Measurements from ENCODE around the gene GNG11. TPM values are rescaled to one million over a fixed set of nuclear protein-coding genes. Genes with fewer than 3 reads are reported as not detected.

The GNG11 gene
- total RNA-seq, 3 donors from 2014 or later (not counting 1 experiment from before 2014, with no cell fraction given), result 0.57 to 4.0 (median 1.5) TPM

DNA sequence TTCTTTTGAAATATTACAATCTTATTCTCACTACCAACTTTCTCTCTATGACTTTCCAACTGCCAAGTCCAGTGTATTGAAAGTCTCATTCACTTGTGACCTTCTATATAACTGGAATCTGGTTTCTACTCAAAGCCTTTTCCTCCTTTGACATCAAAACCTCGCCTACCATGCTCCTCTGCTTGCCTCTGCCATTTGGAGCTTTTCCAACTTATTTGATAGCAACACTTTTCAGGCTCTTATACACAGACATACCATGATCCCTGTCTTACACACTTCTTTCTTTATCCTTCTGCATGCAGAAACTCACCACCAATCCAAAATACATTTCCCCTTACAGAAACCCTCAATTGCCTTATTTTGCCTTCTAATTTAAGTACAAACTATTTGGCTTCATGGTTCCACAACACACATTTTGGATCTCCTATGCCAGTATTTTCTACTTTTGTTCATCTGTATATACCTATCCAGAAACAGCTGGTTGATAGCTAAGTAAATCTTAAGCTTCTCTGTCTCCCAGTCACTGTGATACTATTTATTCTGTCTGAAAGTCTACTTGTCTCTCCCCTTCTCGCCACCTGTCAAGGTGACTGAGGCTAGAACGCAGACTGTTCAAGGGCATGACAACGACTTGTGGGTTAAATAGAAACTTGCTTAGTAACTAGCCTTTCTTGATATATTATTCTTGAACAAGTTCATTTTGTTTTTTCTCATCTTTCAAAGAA lies 22.4 kb downstream of the GNG11 start:
- peaks cover 23 to 30% of the 10 kb centered on the region in 2 donors for H3K27me3 Mint-ChIP-seq (ENCODE audit: low read depth in 2 of 2)
- TF ChIP-seq, protein P1, sequence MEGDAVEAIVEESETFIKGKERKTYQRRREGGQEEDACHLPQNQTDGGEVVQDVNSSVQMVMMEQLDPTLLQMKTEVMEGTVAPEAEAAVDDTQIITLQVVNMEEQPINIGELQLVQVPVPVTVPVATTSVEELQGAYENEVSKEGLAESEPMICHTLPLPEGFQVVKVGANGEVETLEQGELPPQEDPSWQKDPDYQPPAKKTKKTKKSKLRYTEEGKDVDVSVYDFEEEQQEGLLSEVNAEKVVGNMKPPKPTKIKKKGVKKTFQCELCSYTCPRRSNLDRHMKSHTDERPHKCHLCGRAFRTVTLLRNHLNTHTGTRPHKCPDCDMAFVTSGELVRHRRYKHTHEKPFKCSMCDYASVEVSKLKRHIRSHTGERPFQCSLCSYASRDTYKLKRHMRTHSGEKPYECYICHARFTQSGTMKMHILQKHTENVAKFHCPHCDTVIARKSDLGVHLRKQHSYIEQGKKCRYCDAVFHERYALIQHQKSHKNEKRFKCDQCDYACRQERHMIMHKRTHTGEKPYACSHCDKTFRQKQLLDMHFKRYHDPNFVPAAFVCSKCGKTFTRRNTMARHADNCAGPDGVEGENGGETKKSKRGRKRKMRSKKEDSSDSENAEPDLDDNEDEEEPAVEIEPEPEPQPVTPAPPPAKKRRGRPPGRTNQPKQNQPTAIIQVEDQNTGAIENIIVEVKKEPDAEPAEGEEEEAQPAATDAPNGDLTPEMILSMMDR (IDR thresholded peaks at IDR 0.05), result no peak

DNA sequence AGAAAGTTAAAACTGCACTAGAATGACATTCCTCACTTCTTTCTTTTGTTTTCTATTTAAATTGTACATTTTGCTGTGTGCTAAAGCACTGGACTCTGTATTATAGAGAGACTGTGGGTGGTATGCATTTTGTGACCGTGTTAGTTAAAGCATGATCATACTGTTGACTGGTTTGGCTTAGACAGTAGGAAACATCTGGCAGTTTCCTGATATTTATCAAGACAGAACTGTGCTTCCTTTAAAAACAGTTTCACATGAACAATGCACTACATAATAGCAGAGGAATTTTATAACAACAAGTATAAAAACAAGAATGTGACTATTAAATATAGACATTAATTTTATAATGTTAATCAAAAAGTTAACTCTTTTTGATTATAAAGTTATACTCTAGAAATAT lies 23.1 kb downstream of the GNG11 start:
- Histone ChIP-seq H3K9me3 (ENCODE audit: control insufficient read depth, insufficient read depth, low read length) (no peaks in the 10 kb centered on the region), H3K27me3 (ENCODE audit: control insufficient read depth, insufficient read depth, low read length) (peaks cover 4% of the 10 kb centered on the region), H3K36me3 (ENCODE audit: control insufficient read depth, insufficient read depth, low read length) (no peaks in the 10 kb centered on the region), H3K4me3 (ENCODE audit: low read length) (no peak overlapping the region), H3K27ac (ENCODE audit: low read length) (no peak overlapping the region), H3K4me1 (ENCODE audit: control insufficient read depth, insufficient read depth, low read length) (no peaks in the 10 kb centered on the region)
- Mint-ChIP-seq H3K27me3 (ENCODE audit: low read depth in 2 of 2) (peaks cover 22 to 27% of the 10 kb centered on the region in 2 donors), H3K9me3 (no peaks in the 10 kb centered on the region), H3K27ac (no peak overlapping the region), H3K4me1 (no peaks in the 10 kb centered on the region), H3K4me3 (no peak overlapping the region), H3K36me3 (no peaks in the 10 kb centered on the region)
- DNase-seq (no peak), ATAC-seq (no peak)
- TF ChIP-seq, protein P1 (IDR thresholded peaks at IDR 0.05), result no peak
- WGBS (ENCODE audit: insufficient coverage), result 0% methylated on average over 1 of the region's 1 CpG
- intact Hi-C loops (cut with micrococcal nuclease), result no loop called here

More for the DNA sequence above, 22.4 kb downstream of the GNG11 start:
- Mint-ChIP-seq H3K4me3 (no peak overlapping the region), H3K27ac (no peak overlapping the region), H3K9me3 (no peaks in the 10 kb centered on the region), H3K36me3 (no peaks in the 10 kb centered on the region), H3K4me1 (no peaks in the 10 kb centered on the region)
- 53% methylated on average over 4 of the region's 4 CpGs for WGBS (ENCODE audit: insufficient coverage)
- Histone ChIP-seq H3K36me3 (ENCODE audit: control insufficient read depth, insufficient read depth, low read length) (no peaks in the 10 kb centered on the region), H3K27ac (ENCODE audit: low read length) (no peak overlapping the region), H3K4me1 (ENCODE audit: control insufficient read depth, insufficient read depth, low read length) (no peaks in the 10 kb centered on the region), H3K4me3 (ENCODE audit: low read length) (no peak overlapping the region), H3K9me3 (ENCODE audit: control insufficient read depth, insufficient read depth, low read length) (no peaks in the 10 kb centered on the region), H3K27me3 (ENCODE audit: control insufficient read depth, insufficient read depth, low read length) (peaks cover 4% of the 10 kb centered on the region)
- ATAC-seq, result no peak
- intact Hi-C loops (cut with micrococcal nuclease), result no loop called here
- DNase-seq, result no peak

- Mint-ChIP-seq H3K9me3 (no peaks in the 10 kb centered on the region), H3K27me3 (ENCODE audit: low read depth in 2 of 2) (peaks cover 18 to 23% of the 10 kb centered on the region in 2 donors), H3K4me3 (no peak overlapping the region), H3K4me1 (no peaks in the 10 kb centered on the region), H3K36me3 (no peaks in the 10 kb centered on the region), H3K27ac (no peak overlapping the region)
- no peak overlapping the region for H3K27ac ChIP-seq (ENCODE audit: low read length)
- H3K4me3 ChIP-seq (ENCODE audit: low read length), result no peak overlapping the region
- DNase-seq (no peak), ATAC-seq (no peak)
- H3K4me1 ChIP-seq (ENCODE audit: control insufficient read depth, insufficient read depth, low read length), result no peaks in the 10 kb centered on the region
- intact Hi-C loops (cut with micrococcal nuclease), result no loop called here
- TF ChIP-seq, protein P1 (IDR thresholded peaks at IDR 0.05), result no peak
- no peaks in the 10 kb centered on the region for H3K36me3 ChIP-seq (ENCODE audit: control insufficient read depth, insufficient read depth, low read length)
- peaks cover 4% of the 10 kb centered on the region for H3K27me3 ChIP-seq (ENCODE audit: control insufficient read depth, insufficient read depth, low read length)
- no peaks in the 10 kb centered on the region for H3K9me3 ChIP-seq (ENCODE audit: control insufficient read depth, insufficient read depth, low read length)
- WGBS (ENCODE audit: insufficient coverage), result 64% methylated on average over 2 of the region's 3 CpGs
These were observed 23.5 kb downstream of the GNG11 start for GRCh38 chr7:93945083-93945482.
